GM10248 (cell line): Measurements from ENCODE around the gene PSORS1C1.

Source experiments
- CTCF ChIA-PET: fragments of 300-600 bp; sonication (Branson Sonifier 250); formaldehyde crosslinking; extraction: SDS; loops from one replicate; lab custom pipeline; 2021; ENCODE audit warnings: antibody characterized with exemption; lab: Yijun Ruan, JAX
- POLR2A ChIA-PET: fragments of 350-650 bp; sonication (Branson Sonifier 250); formaldehyde crosslinking; extraction: SDS; loops from one replicate; lab custom pipeline; 2020; ENCODE audit warnings: antibody characterized with exemption; lab: Yijun Ruan, JAX
- DNase-seq: peaks from one replicate; pipeline ENCODE4 v3.0.0; 2012; ENCODE audit errors: extremely low spot score
- TF ChIP-seq, protein P1 (sequence below): IDR thresholded peaks from 2 replicates; pipeline ENCODE4 v1.5.1; 2012; ENCODE audit warnings: mild to moderate bottlenecking, low read depth; ENCODE audit errors: extremely low read depth, missing control alignments, control extremely low read depth

The PSORS1C1 gene

DNA sequence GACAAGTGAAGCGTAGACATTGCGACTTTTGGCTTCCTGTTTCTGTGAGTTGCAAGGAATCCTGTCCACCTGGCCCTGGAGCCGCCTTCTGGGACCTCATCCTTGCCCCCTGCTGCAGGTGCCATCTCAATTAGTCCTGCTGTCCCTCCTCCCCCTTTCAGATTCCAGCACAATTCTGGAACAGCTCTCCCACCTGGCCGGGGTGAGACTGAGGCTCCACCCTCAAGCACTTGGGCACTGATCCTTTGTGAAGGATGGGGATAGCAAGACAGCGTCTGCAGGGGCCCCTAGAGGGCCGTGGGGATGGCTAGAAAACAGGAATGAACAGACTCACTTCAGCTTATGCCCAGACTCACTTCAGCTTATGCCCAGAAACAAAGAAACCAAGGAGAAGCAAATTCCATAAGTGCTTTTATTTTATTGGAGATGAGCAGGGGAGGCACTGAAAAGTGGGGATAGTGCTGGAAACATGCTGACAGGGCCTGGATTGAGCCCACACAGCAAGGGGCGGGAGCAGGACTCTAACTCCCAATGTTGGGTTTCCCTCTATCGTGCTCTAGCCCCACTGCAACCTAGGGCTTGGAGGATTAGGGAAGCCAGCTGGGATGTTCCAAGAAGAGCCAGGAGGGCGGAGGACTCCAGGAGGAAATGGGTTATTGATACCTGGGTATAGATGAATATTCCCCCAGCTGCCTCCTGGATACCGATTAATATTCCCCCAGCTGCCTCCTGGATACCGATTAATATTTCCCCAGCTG lies 3.6 kb upstream of the PSORS1C1 start:
- ChIA-PET POLR2A (no interaction called here), CTCF (interaction anchor here (0.7 to 1.9 kb wide), 6 partner anchors 13 to 32 kb away, joined by 3 to 6 read pairs (median 4); no protein-coding TSS in a partner anchor)
- no peak for DNase-seq
- TF ChIP-seq, protein P1, sequence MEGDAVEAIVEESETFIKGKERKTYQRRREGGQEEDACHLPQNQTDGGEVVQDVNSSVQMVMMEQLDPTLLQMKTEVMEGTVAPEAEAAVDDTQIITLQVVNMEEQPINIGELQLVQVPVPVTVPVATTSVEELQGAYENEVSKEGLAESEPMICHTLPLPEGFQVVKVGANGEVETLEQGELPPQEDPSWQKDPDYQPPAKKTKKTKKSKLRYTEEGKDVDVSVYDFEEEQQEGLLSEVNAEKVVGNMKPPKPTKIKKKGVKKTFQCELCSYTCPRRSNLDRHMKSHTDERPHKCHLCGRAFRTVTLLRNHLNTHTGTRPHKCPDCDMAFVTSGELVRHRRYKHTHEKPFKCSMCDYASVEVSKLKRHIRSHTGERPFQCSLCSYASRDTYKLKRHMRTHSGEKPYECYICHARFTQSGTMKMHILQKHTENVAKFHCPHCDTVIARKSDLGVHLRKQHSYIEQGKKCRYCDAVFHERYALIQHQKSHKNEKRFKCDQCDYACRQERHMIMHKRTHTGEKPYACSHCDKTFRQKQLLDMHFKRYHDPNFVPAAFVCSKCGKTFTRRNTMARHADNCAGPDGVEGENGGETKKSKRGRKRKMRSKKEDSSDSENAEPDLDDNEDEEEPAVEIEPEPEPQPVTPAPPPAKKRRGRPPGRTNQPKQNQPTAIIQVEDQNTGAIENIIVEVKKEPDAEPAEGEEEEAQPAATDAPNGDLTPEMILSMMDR, result no peak

DNA sequence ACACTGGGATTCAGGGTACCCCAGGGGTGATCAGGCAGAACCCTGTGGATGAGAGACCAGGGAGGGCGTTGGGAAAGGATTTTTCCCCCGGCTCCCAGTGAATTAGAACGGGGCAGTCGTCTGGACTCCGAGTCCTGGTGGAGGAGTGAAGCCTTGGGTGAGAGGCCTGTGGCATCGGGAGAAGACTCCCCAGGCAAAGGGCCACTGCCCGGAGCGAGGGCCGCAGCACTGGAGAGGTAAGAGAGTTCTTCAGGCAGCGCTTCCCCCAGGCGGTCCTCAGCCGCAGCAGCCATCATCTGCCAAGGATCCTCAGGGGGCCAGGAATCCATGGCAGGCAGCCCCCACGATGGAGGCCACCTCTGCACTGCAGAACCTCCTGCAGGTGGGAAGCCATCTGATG lies 2.9 kb upstream of the PSORS1C1 start:
- TF ChIP-seq, protein P1, result no peak
- DNase-seq, result no peak
- ChIA-PET CTCF (interaction anchor here (1.4 to 1.9 kb wide), 3 partner anchors 9 to 24 kb away, joined by 4 to 6 read pairs (median 4); no protein-coding TSS in a partner anchor), POLR2A (no interaction called here)

DNA sequence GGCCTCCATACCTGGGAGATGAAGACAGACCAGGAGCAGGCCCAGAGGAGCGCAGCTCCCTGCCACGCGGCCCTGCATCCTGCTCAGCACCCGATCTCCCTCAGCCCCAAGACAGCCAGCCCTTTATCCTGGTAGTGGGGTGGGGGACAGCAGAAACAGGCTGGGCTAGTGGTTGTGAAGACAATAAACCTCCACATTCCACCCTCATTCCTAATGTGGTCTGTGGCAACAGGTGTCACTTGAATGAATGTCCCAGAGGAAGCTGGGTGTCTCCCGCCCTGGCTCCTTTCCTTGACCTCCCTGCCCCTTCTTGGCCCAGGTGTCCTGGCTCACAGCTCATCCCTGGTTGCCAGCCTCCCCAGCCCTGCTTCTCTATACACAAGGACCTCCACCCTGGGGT lies 2.1 kb upstream of the PSORS1C1 start, which contains the start of gene C6orf15:
C6orf15 (minus strand) TSS at position 98 of the 400 bp plus-strand sequence; CDS start at position 78, 20 bp downstream.
- ChIA-PET POLR2A (interaction anchor here (0.5 to 0.6 kb wide), 2 partner anchors 26 to 223 kb away, joined by 4 to 8 read pairs; no protein-coding TSS in a partner anchor), CTCF (interaction anchor here (0.8 to 1.9 kb wide), 3 partner anchors 10 to 25 kb away, joined by 3 to 4 read pairs (median 4); no protein-coding TSS in a partner anchor)
- DNase-seq, result no peak
- TF ChIP-seq, protein P1, result no peak

DNA sequence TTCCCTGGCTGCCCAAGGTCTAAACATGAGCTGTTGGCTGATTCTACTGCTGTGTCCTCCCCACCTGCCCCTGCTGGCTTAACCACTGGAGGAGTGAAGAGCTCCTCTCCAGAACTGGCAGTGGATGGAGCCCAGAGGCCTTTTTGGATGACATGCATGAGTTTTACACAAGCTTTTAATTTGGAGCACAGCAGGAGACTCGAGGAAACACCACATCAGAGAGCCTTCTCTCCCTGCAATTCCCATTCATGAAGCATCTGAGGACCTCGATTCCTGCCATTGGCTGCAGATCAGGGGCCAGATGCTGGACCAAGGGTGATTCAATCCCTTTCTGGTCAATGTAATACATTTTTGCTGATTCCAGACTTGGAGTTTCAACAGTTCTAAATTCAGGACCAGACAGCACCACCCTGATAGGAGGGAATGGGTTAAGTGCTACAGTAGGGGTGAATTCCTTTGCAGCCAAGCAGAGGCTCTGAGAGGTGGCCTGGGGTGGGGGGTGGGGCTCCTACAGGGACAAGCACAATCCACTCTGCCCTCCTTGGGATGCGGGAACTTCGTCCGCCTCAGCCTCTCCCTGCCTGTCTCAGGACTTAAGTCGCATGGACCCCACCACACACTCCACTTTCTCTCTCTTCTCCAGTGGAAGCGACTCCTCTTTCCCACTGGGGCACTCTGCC lies 599 bp upstream of the PSORS1C1 start:
- TF ChIP-seq, protein P1, result no peak
- POLR2A ChIA-PET, result no interaction called here
- CTCF ChIA-PET, result interaction anchor here (0.9 kb wide), 2 partner anchors 20 to 27 kb away, joined by 3 read pairs; no protein-coding TSS in a partner anchor
- no peak for DNase-seq

DNA sequence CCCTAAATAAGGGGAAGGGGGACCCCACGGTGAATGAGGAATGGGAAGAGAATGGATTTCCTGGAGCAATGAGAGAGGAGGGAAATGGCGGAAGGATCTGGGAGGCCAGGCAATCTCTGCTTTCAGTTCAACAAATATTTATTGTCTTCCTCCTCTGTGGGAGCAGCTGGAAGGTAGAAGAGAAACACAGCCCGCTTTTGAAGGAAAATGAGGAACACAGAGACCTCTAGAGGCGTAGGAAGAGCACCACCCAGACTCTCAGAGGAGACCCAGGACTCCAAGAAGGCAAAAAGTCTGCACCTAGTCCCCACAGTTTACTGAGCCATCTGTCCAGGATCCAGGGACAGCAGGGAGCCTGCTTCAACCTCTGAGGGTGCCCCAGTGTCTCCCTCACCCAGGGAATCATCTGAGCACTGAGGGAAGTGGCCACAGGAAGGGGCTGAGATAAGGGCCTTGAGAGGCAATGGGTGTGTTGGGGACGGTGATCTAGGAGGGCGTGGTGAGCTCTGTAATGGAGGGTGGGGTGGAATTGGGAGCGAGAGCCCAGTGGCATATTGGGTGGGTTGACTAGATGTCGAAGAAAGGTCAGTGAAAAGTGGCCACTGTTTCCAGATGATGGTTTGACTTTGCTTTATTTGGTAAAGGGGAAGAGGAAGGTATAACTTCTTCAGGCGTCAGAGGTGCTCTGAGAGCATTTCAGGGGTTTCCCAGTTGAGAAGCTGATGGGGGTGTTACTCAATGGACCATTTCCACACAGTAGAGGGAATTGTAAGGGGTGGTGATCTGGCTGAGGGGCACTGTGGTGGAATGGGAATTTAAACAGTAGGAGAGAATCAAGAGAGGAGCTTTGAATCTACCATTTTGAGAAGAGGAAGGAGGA lies 610 bp downstream of the PSORS1C1 start:
- no peak for DNase-seq
- CTCF ChIA-PET, result interaction anchor here (0.9 to 6.7 kb wide), 5 partner anchors 12 to 210 kb away, joined by 3 to 72 read pairs (median 9); no protein-coding TSS in a partner anchor
- TF ChIP-seq, protein P1, result no peak
- POLR2A ChIA-PET, result no interaction called here
